ENCODE results near the gene PTPRE.

DNA sequence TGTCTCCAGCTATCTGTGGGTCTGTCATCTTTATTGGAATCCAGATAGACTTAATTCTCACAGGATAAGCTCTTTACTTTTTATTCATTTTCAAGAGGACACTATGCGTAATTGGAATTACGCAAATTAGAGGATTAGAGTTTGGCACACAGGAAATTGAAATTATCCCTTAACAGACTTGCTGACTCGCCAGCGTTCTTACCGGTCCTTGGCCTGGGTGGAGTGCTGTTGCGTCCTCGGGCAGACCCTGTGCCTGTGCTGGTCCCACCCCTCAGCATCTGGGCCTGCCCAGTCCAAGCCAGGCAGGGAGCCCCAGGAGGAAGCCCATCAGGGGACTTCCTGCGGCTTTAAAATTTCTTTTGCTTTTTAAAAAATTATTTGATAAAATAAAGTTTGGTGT lies 117.5 kb downstream of the PTPRE start:
- TF ChIP-seq EZH2 (IDR thresholded peaks at IDR 0.05) (no peak), EZH2phosphoT487 (IDR thresholded peaks at IDR 0.05) (no peak)
- TF ChIP-seq, protein P1, sequence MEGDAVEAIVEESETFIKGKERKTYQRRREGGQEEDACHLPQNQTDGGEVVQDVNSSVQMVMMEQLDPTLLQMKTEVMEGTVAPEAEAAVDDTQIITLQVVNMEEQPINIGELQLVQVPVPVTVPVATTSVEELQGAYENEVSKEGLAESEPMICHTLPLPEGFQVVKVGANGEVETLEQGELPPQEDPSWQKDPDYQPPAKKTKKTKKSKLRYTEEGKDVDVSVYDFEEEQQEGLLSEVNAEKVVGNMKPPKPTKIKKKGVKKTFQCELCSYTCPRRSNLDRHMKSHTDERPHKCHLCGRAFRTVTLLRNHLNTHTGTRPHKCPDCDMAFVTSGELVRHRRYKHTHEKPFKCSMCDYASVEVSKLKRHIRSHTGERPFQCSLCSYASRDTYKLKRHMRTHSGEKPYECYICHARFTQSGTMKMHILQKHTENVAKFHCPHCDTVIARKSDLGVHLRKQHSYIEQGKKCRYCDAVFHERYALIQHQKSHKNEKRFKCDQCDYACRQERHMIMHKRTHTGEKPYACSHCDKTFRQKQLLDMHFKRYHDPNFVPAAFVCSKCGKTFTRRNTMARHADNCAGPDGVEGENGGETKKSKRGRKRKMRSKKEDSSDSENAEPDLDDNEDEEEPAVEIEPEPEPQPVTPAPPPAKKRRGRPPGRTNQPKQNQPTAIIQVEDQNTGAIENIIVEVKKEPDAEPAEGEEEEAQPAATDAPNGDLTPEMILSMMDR (IDR thresholded peaks at IDR 0.05) = no peak

Measured in neural progenitor cell (in vitro differentiated cells).